ENCODE data around the gene ACBD4. TPM values are rescaled to one million over a fixed set of nuclear protein-coding genes. Genes with fewer than 3 reads are reported as not detected.
"Not testable (repeated sequence)": the region's sequence is repeated elsewhere in the genome, so short reads cannot be mapped to it uniquely, and the experiment has no call there.

The ACBD4 gene
- total RNA-seq, 1 donor from 2014 or later = 11.5 TPM

GRCh38 chr17:45123076-45123770 lies 12.3 kb upstream of the ACBD4 start:
- Mint-ChIP-seq H3K27me3 (no peaks in the 10 kb centered on the region), H3K36me3 (no peaks in the 10 kb centered on the region), H3K4me1 (ENCODE audit: unreplicated experiment) (peaks cover 17% of the 10 kb centered on the region), H3K27ac (peak overlapping the region; percentile 58), H3K4me3 (no peak overlapping the region), H3K9me3 (no peaks in the 10 kb centered on the region)
- no peak for TF ChIP-seq CTCF (conservative IDR thresholded peaks at IDR 0.05)
- no peak for DNase-seq (ENCODE audit: extremely low spot score, unreplicated experiment)

GRCh38 chr17:45123930-45124796 lies 11.3 kb upstream of the ACBD4 start:
- Mint-ChIP-seq H3K27ac (peak overlapping the region; percentile 11), H3K27me3 (no peaks in the 10 kb centered on the region), H3K9me3 (no peaks in the 10 kb centered on the region), H3K4me3 (no peak overlapping the region), H3K36me3 (no peaks in the 10 kb centered on the region), H3K4me1 (ENCODE audit: unreplicated experiment) (peaks cover 17% of the 10 kb centered on the region)
- no peak for TF ChIP-seq CTCF (conservative IDR thresholded peaks at IDR 0.05)
- DNase-seq (ENCODE audit: extremely low spot score, unreplicated experiment) = no peak

GRCh38 chr17:45124797-45125122 lies 10.7 kb upstream of the ACBD4 start:
- H3K27me3 Mint-ChIP-seq; DNase-seq (ENCODE audit: extremely low spot score, unreplicated experiment); H3K4me3 Mint-ChIP-seq; H3K9me3 Mint-ChIP-seq; H3K36me3 Mint-ChIP-seq: not testable (repeated sequence)
- Mint-ChIP-seq H3K27ac (peak overlapping the region; percentile 11), H3K4me1 (ENCODE audit: unreplicated experiment) (peaks cover 17% of the 10 kb centered on the region)

- Mint-ChIP-seq H3K4me3 (no peak overlapping the region), H3K9me3 (no peaks in the 10 kb centered on the region), H3K27me3 (no peaks in the 10 kb centered on the region), H3K4me1 (ENCODE audit: unreplicated experiment) (peaks cover 17% of the 10 kb centered on the region), H3K27ac (no peak overlapping the region), H3K36me3 (no peaks in the 10 kb centered on the region)
- DNase-seq (ENCODE audit: extremely low spot score, unreplicated experiment) = no peak
- no peak for TF ChIP-seq CTCF (conservative IDR thresholded peaks at IDR 0.05)
These were observed 10.0 kb upstream of the ACBD4 start for GRCh38 chr17:45125509-45125908.

- no peak for TF ChIP-seq CTCF (conservative IDR thresholded peaks at IDR 0.05)
- Mint-ChIP-seq H3K27me3 (no peaks in the 10 kb centered on the region), H3K27ac (peak overlapping the region; percentile 85), H3K4me3 (no peak overlapping the region), H3K36me3 (no peaks in the 10 kb centered on the region), H3K9me3 (no peaks in the 10 kb centered on the region), H3K4me1 (ENCODE audit: unreplicated experiment) (peaks cover 28% of the 10 kb centered on the region)
- DNase-seq (ENCODE audit: extremely low spot score, unreplicated experiment) = no peak
These were observed 8.3 kb upstream of the ACBD4 start for GRCh38 chr17:45127207-45127547.

Measured in type B pancreatic cell (in vitro differentiated cells).